Gastroesophageal sphincter (tissue), 3 donors: ENCODE measurements around the gene EVC.

ENCODE experiments used
- EP300 ChIP-seq: sonication (generic); formaldehyde crosslinking; IDR thresholded peaks from one replicate; pipeline ENCODE4 v1.6.1; 2017; ENCODE audit warnings: antibody characterized with exemption, mild to moderate bottlenecking
- POLR2A ChIP-seq, 2 donors: fragments of 450-650 bp; IDR thresholded peaks; one replicate each; pipeline ENCODE4 v1.6.1; 2017; ENCODE audit warnings: antibody characterized with exemption in 2 of 2, mild to moderate bottlenecking in 2 of 2, moderate library complexity in 1 of 2
- POLR2AphosphoS5 ChIP-seq: sonication (generic); formaldehyde crosslinking; IDR thresholded peaks from one replicate; pipeline ENCODE4 v1.6.1; 2017; ENCODE audit warnings: antibody characterized with exemption
- TF ChIP-seq, protein P1 (sequence below), 4 experiments: fragments of 200-600 bp in 2 of 4; fragments of 450-650 bp in 2 of 4; sonication (generic) in 1 of 4; IDR thresholded peaks; one replicate each; pipeline ENCODE4 v1.5.1; 2017 to 2019; ENCODE audit warnings: antibody characterized with exemption in 4 of 4, mild to moderate bottlenecking in 2 of 4, moderate library complexity in 2 of 4

DNA sequence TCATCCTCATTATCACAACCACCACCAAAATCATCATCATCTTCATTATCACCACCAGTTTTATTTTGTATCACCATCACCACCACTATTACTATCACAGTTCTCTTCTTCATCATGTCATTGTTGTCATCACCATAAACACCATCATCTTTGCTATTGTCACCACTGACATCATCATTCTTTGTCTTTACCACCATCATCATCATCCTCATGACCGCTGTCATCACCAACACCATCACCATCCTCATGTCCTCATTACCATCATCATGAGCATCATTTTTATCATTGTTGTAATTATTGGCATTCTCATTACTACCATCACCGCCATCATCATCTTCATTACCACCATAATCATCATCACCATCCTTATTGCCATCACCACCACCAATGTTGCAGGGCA, 31.4 kb downstream of the EVC start:
- TF ChIP-seq POLR2AphosphoS5 (no peak), POLR2A (IDR thresholded peaks at IDR 0.05) (no peak), EP300 (no peak)
- TF ChIP-seq, protein P1, sequence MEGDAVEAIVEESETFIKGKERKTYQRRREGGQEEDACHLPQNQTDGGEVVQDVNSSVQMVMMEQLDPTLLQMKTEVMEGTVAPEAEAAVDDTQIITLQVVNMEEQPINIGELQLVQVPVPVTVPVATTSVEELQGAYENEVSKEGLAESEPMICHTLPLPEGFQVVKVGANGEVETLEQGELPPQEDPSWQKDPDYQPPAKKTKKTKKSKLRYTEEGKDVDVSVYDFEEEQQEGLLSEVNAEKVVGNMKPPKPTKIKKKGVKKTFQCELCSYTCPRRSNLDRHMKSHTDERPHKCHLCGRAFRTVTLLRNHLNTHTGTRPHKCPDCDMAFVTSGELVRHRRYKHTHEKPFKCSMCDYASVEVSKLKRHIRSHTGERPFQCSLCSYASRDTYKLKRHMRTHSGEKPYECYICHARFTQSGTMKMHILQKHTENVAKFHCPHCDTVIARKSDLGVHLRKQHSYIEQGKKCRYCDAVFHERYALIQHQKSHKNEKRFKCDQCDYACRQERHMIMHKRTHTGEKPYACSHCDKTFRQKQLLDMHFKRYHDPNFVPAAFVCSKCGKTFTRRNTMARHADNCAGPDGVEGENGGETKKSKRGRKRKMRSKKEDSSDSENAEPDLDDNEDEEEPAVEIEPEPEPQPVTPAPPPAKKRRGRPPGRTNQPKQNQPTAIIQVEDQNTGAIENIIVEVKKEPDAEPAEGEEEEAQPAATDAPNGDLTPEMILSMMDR (IDR thresholded peaks at IDR 0.05): no peak
